GM10248 (cell line): Measurements from ENCODE around the gene UGT1A7.

Source experiments
- CTCF ChIA-PET: fragments of 300-600 bp; sonication (Branson Sonifier 250); formaldehyde crosslinking; extraction: SDS; loops from one replicate; lab custom pipeline; 2021; ENCODE audit warnings: antibody characterized with exemption; lab: Yijun Ruan, JAX
- POLR2A ChIA-PET: fragments of 350-650 bp; sonication (Branson Sonifier 250); formaldehyde crosslinking; extraction: SDS; loops from one replicate; lab custom pipeline; 2020; ENCODE audit warnings: antibody characterized with exemption; lab: Yijun Ruan, JAX
- DNase-seq: peaks from one replicate; pipeline ENCODE4 v3.0.0; 2012; ENCODE audit errors: extremely low spot score
- CTCF ChIP-seq: IDR thresholded peaks from 2 replicates; pipeline ENCODE4 v1.5.1; 2012; ENCODE audit warnings: mild to moderate bottlenecking, low read depth; ENCODE audit errors: extremely low read depth, missing control alignments, control extremely low read depth

The UGT1A7 gene

GRCh38 chr2:233671290-233672161 is 10.2 kb upstream of the UGT1A7 start, which contains the start of gene UGT1A9:
TSS of gene UGT1A9 (plus strand) at chr2:233671898. CDS start at chr2:233671935, 37 bp downstream.
- ChIA-PET CTCF (interaction anchor here (1.1 kb wide), 1 partner anchor 8 kb away, joined by 4 read pairs; no protein-coding TSS in a partner anchor), POLR2A (no interaction called here)
- no peak for TF ChIP-seq CTCF
- no peak for DNase-seq

GRCh38 chr2:233672886-233673285 is 8.8 kb upstream of the UGT1A7 start:
- no peak for TF ChIP-seq CTCF
- ChIA-PET CTCF (no interaction called here), POLR2A (no interaction called here)
- DNase-seq, result no peak

- ChIA-PET CTCF (no interaction called here), POLR2A (no interaction called here)
- no peak for DNase-seq
- TF ChIP-seq CTCF, result no peak
Measured at GRCh38 chr2:233673896-233674295, 7.8 kb upstream of the UGT1A7 start.

- ChIA-PET POLR2A (no interaction called here), CTCF (no interaction called here)
- no peak for DNase-seq
Measured at GRCh38 chr2:233674314-233674713, 7.4 kb upstream of the UGT1A7 start.

GRCh38 chr2:233674995-233675394 is 6.7 kb upstream of the UGT1A7 start:
- no peak for DNase-seq
- ChIA-PET CTCF (no interaction called here), POLR2A (no interaction called here)
- no peak for TF ChIP-seq CTCF

More at GRCh38 chr2:233674314-233674713, 7.4 kb upstream of the UGT1A7 start:
- TF ChIP-seq CTCF, result no peak

GRCh38 chr2:233676046-233676445 is 5.7 kb upstream of the UGT1A7 start:
- POLR2A ChIA-PET, result no interaction called here
- DNase-seq, result no peak
- CTCF ChIA-PET, result no interaction called here
- TF ChIP-seq CTCF, result no peak

- no peak for TF ChIP-seq CTCF
- ChIA-PET CTCF (no interaction called here), POLR2A (no interaction called here)
- no peak for DNase-seq
Measured at GRCh38 chr2:233679196-233679595, 2.5 kb upstream of the UGT1A7 start.
